ENCODE results near the gene COL9A3. TPM values are rescaled to one million over a fixed set of nuclear protein-coding genes. Genes with fewer than 3 reads are reported as not detected.

Gene COL9A3
- total RNA-seq, 1 experiment from 2014 or later, result not detected

DNA sequence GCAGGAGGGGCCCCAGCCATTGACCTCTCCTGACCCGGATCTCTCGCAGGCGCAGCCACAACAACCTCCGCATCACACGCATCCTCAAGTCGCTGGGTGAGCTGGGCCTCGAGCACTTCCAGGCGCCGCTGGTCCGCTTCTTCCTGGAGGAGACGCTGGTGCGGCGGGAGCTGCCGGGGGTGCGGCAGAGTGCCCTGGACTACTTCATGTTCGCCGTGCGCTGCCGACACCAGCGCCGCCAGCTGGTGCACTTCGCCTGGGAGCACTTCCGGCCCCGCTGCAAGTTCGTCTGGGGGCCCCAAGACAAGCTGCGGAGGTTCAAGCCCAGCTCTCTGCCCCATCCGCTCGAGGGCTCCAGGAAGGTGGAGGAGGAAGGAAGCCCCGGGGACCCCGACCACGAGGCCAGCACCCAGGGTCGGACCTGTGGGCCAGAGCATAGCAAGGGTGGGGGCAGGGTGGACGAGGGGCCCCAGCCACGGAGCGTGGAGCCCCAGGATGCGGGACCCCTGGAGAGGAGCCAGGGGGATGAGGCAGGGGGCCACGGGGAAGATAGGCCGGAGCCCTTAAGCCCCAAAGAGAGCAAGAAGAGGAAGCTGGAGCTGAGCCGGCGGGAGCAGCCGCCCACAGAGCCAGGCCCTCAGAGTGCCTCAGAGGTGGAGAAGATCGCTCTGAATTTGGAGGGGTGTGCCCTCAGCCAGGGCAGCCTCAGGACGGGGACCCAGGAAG, 4.5 kb upstream of the COL9A3 start:
- ChIA-PET POLR2A (interaction anchor here (0.8 kb wide), 1 partner anchor 997 kb away, joined by 3 read pairs; no protein-coding TSS in a partner anchor), CTCF (interaction anchor here (0.6 kb wide), 2 partner anchors 312 to 422 kb away, joined by 3 read pairs; no protein-coding TSS in a partner anchor)
- no peak overlapping the region for H3K4me3 Mint-ChIP-seq (ENCODE audit: unreplicated experiment)
- no peak for DNase-seq (ENCODE audit: unreplicated experiment)
- H3K27ac Mint-ChIP-seq (ENCODE audit: low read depth, unreplicated experiment), result no peak overlapping the region
- intact Hi-C loops (cut with micrococcal nuclease), result no loop called here
- no TSS peak for BruUV-seq (replicated peaks)
- peaks cover 37% of the 10 kb centered on the region for H3K36me3 Mint-ChIP-seq (ENCODE audit: insufficient read depth, unreplicated experiment)
- no peaks in the 10 kb centered on the region for H3K9me3 Mint-ChIP-seq (ENCODE audit: unreplicated experiment)
- no peaks in the 10 kb centered on the region for H3K27me3 Mint-ChIP-seq (ENCODE audit: insufficient read depth, unreplicated experiment)
- TF ChIP-seq, protein P1, sequence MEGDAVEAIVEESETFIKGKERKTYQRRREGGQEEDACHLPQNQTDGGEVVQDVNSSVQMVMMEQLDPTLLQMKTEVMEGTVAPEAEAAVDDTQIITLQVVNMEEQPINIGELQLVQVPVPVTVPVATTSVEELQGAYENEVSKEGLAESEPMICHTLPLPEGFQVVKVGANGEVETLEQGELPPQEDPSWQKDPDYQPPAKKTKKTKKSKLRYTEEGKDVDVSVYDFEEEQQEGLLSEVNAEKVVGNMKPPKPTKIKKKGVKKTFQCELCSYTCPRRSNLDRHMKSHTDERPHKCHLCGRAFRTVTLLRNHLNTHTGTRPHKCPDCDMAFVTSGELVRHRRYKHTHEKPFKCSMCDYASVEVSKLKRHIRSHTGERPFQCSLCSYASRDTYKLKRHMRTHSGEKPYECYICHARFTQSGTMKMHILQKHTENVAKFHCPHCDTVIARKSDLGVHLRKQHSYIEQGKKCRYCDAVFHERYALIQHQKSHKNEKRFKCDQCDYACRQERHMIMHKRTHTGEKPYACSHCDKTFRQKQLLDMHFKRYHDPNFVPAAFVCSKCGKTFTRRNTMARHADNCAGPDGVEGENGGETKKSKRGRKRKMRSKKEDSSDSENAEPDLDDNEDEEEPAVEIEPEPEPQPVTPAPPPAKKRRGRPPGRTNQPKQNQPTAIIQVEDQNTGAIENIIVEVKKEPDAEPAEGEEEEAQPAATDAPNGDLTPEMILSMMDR (IDR thresholded peaks at IDR 0.05; ENCODE audit: unreplicated experiment), result no peak
- no peaks in the 10 kb centered on the region for H3K4me1 Mint-ChIP-seq (ENCODE audit: insufficient read depth, unreplicated experiment)

DNA sequence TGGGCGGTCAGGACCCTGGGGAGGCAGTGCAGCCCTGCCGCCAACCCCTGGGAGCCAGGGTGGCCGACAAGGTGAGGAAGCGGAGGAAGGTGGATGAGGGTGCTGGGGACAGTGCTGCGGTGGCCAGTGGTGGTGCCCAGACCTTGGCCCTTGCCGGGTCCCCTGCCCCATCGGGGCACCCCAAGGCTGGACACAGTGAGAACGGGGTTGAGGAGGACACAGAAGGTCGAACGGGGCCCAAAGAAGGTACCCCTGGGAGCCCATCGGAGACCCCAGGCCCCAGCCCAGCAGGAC, 4.0 kb upstream of the COL9A3 start:
- POLR2A ChIA-PET, result interaction anchor here (0.8 kb wide), 1 partner anchor 998 kb away, joined by 3 read pairs; no protein-coding TSS in a partner anchor
- BruUV-seq (replicated peaks), result no TSS peak
- H3K27me3 Mint-ChIP-seq (ENCODE audit: insufficient read depth, unreplicated experiment), result no peaks in the 10 kb centered on the region
- no peak for DNase-seq (ENCODE audit: unreplicated experiment)
- intact Hi-C loops (cut with micrococcal nuclease), result no loop called here
- TF ChIP-seq, protein P1 (IDR thresholded peaks at IDR 0.05; ENCODE audit: unreplicated experiment), result no peak
- no peak overlapping the region for H3K27ac Mint-ChIP-seq (ENCODE audit: low read depth, unreplicated experiment)
- H3K9me3 Mint-ChIP-seq (ENCODE audit: unreplicated experiment), result no peaks in the 10 kb centered on the region
- H3K36me3 Mint-ChIP-seq (ENCODE audit: insufficient read depth, unreplicated experiment), result peaks cover 37% of the 10 kb centered on the region
- CTCF ChIA-PET, result no interaction called here
- H3K4me3 Mint-ChIP-seq (ENCODE audit: unreplicated experiment), result no peak overlapping the region
- H3K4me1 Mint-ChIP-seq (ENCODE audit: insufficient read depth, unreplicated experiment), result no peaks in the 10 kb centered on the region

DNA sequence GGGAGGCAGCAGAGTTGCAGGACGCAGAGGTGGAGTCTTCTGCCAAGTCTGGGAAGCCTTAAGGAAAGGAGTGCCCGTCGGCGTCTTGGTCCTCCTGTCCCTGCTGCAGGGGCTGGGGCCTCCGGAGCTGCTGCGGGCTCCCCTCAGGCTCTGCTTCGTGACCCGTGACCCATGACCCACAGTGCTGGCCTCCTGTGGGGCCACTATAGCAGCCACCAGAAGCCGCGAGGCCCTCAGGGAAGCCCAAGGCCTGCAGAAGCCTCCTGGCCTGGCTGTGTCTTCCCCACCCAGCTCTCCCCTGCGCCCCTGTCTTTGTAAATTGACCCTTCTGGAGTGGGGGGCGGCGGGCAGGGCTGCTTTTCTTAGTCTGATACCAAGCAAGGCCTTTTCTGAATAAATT, 3.3 kb upstream of the COL9A3 start:
- no peaks in the 10 kb centered on the region for H3K27me3 Mint-ChIP-seq (ENCODE audit: insufficient read depth, unreplicated experiment)

DNA sequence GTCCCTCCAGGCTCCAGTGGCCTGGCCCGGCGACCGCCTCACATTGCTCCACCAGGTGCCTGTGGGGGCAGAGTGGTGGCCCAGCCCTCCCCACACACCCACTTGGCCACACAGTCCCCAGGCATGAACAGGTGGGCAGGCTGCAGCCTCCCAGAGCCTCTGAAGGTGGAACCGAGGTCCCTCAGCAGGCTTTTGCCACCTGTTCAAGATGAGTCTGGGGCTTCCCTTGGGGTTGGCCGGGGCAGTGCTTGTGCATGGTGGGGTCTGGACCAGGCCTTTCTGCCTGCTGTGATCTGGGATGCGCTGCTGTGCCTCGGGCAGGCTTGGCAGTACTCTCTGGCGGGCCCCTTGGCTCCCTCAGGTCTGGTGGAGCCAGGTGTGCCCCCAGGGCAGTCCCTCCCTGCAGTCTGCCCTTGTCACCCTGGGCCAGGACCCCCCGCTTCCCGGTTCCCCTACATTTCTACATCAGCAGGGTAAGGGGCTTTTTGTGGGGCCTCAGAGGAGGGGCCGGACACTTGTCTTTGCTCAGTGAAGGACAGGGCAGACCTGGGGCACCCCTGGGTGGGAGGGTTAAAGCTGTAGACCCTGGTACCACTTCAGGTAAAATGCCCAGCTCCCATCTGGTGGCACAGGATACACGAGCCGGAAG, 2.7 kb upstream of the COL9A3 start:
- Mint-ChIP-seq H3K36me3 (ENCODE audit: insufficient read depth, unreplicated experiment) (peaks cover 26% of the 10 kb centered on the region), H3K27ac (ENCODE audit: low read depth, unreplicated experiment) (no peak overlapping the region), H3K4me3 (ENCODE audit: unreplicated experiment) (no peak overlapping the region), H3K9me3 (ENCODE audit: unreplicated experiment) (no peaks in the 10 kb centered on the region), H3K4me1 (ENCODE audit: insufficient read depth, unreplicated experiment) (peaks cover 7% of the 10 kb centered on the region), H3K27me3 (ENCODE audit: insufficient read depth, unreplicated experiment) (no peaks in the 10 kb centered on the region)
- TF ChIP-seq, protein P1 (IDR thresholded peaks at IDR 0.05; ENCODE audit: unreplicated experiment), result no peak
- POLR2A ChIA-PET, result interaction anchor here (0.8 to 1.2 kb wide), 3 partner anchors 9 to 20 kb away, joined by 3 read pairs; no protein-coding TSS in a partner anchor
- intact Hi-C loops (cut with micrococcal nuclease), result no loop called here
- CTCF ChIA-PET, result no interaction called here
- no peak for DNase-seq (ENCODE audit: unreplicated experiment)
- BruUV-seq (replicated peaks), result no TSS peak

More for the DNA sequence above, 3.3 kb upstream of the COL9A3 start:
- no TSS peak for BruUV-seq (replicated peaks)
- no peaks in the 10 kb centered on the region for H3K9me3 Mint-ChIP-seq (ENCODE audit: unreplicated experiment)
- H3K36me3 Mint-ChIP-seq (ENCODE audit: insufficient read depth, unreplicated experiment), result peaks cover 32% of the 10 kb centered on the region
- intact Hi-C loops (cut with micrococcal nuclease), result no loop called here
- H3K4me3 Mint-ChIP-seq (ENCODE audit: unreplicated experiment), result no peak overlapping the region
- no peak overlapping the region for H3K27ac Mint-ChIP-seq (ENCODE audit: low read depth, unreplicated experiment)
- POLR2A ChIA-PET, result interaction anchor here (0.8 to 1.2 kb wide), 2 partner anchors 8 to 11 kb away, joined by 3 read pairs; no protein-coding TSS in a partner anchor
- no peak for DNase-seq (ENCODE audit: unreplicated experiment)
- CTCF ChIA-PET, result no interaction called here
- TF ChIP-seq, protein P1 (IDR thresholded peaks at IDR 0.05; ENCODE audit: unreplicated experiment), result no peak
- H3K4me1 Mint-ChIP-seq (ENCODE audit: insufficient read depth, unreplicated experiment), result peaks cover 4% of the 10 kb centered on the region

Data from MCF 10A (cell line).